Stimulated activated CD4-positive, alpha-beta T cell treated with anti-CD3 and anti-CD28 coated beads, Interleukin-1b, Interleukin-23, amount 100 ng/mL, for 4 hours (primary cell): ENCODE results near the gene TSPAN3.
A peak's percentile ranks its signal among the peaks of the same experiment; 100 is the strongest.

ENCODE experiments used
- DNase-seq, 2 donors: peaks; one replicate each; pipeline ENCODE4 v3.0.0-alpha.2; 2020; ENCODE audit warnings: low read depth in 2 of 2

Gene TSPAN3

DNA sequence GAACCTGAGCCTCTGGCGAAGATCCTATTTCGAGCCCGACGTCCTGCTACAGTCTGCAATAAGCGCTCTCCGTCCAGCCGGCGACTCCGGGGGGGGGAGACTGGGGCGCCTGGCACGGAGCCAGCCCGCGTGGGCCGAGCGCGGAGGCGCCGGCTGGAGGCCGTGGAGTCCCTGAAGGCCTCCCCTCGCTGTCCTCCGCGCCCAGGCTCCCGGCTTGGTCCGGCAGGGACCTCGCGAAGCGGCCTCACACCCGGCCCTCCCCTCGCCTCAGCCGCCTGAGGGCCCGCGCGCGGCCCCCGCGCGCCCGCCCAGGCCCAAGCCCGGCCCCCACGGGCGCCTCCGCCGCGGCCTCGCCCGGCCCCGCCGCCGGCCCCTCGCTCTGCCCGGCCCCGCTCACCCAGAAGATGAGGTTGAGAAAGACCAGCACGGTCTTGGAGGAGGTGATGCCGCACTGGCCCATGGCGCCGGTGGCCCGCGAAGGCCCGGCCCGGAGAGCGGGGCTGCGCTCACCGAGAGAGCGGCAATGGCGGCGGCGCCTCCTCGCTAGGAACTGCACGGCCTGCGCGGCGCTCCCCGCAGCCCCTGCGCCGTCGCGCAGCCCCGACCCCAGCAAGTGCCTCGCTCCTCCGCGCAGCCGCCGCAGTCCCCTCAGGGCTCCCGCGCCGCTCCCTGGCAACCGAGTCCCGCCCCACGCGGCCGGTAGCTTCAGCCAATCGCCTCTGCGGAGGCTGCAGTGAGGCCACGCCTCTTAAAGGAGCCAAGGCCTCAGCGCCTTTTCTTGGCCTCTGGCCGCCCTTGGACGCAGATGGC, at the start of gene TSPAN3:
Gene TSPAN3, minus strand, starts transcription at position 615 of the 810 bp plus-strand sequence. Its CDS starts 155 bp downstream, at position 460.
- peak; percentile 83 to 91 for DNase-seq

DNA sequence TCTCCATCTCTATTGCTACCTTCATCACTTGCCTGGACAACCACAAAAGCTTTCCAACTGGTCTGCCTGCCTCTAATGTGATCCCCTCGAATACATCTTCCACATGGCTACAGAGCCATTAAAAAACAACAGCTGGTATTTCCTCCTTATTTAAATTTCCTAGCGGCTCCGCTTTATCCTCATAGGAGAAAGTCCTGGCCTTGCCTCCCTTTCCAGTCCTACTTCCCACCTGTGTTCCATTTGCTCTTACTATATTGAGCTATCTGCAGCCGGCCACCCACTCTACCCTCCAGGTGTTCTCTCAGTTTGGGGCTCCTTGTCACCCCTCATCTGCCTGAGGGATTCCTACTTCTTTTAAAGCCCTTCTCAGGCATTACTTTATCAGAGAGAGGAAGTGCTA, 49.7 kb upstream of the TSPAN3 start:
- DNase-seq, result no peak

DNA sequence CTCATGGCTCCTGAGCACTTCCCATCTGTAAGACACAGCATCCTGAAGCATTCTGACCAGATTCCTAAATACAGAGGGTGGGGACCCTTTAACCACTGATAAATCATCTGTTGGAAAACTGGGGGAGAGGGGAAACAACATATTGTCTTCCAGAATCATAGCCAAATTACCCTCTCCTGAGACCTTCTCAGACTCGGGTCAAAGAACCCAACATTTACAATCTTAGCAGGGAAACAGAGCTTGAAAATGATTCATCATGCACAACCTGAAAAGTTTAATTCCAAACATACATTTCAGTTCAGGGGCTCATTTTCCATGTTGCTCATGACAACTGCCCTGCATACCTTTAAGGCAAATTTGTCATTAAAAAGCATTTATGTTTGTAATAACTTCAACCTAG, 48.5 kb upstream of the TSPAN3 start:
- DNase-seq, result no peak

DNA sequence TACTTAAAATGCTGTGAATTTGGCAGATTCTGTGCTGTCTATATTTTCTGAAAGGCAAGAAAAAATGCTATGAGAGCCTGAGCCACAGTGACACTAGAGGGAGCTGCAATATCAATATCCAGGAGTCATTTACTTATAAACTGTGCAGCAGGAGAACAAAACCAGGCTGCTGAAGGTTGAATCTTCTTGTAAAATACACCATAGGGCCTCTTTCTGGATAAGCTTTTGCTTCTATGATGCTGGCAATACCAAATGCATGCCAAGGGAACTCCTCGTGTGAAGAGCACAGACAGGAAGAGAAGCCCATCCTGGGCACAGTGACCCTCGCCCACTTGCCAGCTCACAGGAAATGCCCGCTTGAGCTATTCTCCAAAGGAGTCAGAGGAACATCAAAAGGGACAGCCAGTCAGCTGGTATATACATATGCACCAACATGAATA, 48.0 kb upstream of the TSPAN3 start:
- DNase-seq, result peak in 1 of 2 donors; percentile 15

DNA sequence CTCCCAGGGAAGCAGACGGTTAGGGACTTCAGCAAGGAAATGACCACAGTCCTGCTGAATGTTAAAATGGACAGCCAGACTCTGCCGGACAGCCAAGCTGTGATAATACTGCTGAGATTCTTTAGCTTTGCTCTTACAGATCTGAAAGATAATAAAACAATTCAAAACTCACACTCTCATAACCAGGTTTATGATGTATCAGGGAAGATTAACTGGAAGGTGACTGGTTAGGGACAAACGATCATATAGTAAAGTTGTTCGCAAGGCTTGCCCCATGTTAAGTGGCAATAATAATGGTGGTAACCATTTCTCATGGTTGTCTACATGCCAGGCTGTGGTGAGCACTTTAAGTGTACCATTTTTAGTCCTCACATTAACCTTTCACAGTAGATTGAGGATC, 44.3 kb upstream of the TSPAN3 start:
- no peak for DNase-seq

DNA sequence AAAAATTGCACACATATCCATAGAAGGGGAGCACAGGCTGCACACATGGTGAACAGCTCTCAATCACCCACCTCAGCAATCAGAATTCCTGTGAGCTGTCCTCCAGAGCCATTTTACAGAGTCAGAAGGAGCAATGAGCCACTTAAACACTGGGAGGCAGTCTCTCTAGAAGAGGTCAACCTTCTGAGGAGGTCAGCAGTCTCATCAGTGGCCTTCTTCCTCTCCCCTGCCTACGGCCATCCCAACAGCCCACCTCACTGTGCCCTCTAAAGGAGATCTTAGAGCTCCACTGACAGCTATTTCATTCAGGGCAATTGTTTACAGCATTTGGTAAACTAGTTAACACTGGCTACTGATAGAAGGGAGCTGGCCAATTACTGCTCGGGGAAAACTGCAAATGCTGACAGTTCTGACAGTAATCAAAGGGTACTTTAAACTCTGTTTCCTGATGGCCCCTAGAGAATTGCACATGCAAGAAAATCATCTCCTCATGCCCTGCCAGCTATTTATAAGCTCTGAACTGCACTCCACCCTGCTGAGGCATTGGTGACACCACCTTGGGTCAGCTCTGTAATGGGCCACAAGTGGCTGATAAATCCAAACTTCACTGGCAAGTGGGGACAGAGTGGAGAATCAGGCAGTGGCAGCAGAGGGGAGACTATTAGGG, 42.1 kb upstream of the TSPAN3 start:
- no peak for DNase-seq

DNA sequence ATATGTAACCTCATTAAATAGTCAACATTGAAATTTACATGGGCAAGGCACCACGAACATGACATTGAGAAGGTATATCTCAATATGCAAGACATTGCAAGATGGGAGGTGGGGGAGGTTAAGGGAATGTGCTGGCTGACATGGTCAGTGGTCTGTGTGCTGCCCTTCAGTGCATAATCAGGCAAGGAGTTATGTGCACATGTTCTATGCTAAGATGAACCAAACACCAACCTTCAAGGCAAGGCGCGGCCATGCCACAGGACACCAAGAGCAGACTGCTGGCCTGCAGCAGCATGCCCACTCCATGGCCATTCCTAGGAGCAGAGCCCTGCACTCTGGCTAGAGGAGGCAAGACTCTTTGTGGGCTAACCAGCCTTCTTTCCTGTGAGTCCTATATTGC, 40.9 kb upstream of the TSPAN3 start:
- no peak for DNase-seq

DNA sequence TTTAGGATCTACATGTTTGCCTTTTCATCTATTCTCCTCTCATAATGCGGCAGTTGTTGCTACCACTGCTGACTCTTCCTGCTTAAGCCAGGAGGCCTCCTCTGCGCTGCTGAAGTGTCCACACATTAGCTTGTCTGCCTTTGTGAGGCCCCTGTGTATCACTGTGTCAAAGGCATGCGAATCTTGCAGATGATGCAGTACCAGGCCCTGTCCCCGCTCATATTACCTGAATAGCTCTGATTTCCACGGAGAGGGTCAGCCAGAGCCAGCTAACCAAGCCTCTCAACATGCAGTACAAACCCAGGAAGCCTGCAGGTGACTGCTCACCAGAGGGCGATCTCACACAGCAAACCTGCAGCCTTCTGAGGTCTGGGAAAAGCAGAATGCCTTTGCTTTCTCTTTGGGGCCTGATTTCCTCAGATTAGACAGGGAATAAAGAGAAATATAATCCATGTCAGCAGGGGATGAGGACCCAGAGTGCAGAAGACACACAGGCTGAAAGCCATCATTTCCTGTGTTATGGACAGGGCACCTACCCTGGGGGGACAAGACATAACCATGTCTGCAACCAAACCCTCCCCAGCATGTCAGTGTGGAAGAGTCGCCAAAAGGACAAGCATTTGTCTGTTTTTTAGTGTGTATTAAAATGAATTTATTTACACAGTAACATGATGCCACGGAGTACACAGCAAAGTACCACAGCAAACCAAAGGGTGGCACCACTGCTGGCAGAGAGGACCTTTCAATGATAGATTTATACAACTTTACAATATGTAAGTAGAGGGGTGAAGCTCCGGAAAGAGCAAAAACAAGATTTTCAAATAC, 36.8 kb upstream of the TSPAN3 start:
- DNase-seq, result peak in 1 of 2 donors; percentile 14

DNA sequence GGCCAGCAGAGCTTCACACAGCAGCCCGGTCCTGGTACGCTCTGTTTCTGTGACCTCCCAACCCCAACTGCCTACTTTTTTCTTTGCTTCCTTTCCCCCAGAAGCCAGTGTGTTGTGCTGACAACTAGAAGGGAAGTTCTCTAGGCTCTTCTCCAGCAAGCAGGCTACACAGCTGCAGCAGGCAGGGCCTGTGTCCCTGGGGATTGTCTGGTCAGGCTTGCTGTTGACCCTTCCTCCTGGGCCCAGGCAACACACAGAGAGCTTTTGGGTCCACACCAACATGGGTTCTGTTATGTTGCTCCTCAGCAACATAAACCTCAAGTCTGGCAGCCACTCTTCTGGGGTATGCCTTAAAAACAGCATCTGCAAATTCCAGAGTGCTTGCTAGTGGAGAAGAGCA, 36.2 kb upstream of the TSPAN3 start:
- no peak for DNase-seq

DNA sequence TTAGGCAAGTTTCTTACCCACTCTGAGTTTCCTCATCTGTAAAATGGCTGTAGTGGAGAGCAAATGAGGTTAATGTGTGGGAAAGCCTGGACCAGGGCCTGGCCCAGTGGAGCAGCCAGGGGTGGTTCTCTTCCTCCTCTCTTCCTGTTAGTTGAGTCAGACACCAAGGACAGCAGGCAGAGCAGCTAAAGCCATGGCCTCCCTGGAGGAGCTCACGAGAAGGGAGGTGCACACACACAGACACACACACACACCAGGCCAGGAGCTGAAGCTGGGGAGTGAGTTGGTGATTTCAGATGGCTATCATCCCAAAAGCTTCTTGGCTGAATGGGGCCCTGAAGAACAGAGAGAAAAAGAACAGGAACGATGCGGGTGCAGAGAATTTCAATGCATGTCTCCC, 33.2 kb upstream of the TSPAN3 start:
- no peak for DNase-seq

DNA sequence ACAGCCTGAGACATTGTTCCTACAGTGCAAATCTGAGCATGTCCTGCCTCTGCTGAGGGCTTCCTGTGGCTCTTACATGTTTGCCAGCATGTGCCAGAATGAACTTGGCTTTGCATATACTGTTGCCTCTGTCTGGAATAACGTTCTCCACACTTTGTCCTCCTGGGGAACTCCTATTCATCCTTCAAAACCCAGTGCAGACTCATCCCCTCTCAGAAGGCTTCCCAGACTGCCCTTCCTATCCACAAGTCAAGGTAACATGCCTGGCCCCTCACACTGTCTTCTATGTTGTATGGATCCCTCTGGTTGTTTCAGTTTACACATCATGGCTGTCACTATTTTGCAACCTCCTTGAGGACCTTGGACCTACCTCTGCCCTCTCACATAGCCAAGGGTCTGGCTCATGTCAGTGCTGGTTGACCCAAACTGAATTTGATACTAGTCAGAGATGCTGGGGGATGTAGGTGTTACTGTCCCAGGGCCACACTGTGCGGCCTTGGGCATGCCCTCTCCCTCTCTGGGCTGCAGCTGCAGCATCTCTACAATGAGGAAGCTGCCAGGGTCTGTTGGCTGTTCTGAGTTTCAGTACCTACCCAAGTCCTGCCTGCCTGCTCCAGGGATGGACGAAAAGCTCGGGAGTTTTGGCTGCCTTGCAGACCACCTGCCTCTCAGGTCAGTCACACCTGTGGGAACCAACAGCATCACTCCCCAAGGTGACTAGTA, 29.0 kb upstream of the TSPAN3 start:
- no peak for DNase-seq

DNA sequence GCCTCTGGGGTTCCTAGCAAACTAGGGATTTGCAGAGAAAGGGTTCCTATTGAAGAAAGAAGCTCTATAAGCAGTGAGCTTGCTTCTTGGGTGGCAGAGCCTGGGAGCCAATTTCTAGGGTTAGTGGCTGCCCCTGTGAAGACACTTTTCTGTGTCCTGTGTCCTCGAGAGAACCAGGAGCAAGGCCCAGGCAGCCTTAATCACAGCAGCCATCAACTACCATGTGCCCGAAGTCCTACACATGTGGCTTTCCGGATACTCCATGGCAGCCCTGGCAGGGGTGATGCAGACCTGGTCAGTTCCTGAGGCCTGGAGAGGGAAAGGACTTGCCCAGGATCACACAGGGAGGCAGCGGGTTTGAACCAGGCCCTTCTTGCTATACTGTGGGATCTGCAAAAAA, 27.7 kb upstream of the TSPAN3 start:
- no peak for DNase-seq

DNA sequence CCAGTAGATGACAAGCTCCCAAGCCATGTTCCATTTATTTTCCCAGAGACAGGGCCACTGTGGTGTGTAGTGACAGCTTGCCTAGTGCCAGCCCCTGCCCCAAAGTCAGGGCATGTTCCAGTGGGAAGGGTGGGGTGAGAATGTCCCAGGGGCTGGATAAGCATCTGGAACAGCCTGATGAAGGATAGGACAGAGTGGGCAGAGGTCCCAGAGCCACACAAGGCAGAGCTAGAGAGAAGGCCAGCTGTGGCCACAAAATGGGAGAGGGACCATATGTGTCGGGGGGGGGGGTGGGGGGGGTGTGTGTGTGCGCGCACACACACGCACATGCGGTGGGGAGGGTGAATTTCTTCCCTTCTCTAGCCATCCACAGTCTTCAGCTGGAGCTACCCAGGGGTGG, 27.0 kb upstream of the TSPAN3 start:
- DNase-seq, result no peak

DNA sequence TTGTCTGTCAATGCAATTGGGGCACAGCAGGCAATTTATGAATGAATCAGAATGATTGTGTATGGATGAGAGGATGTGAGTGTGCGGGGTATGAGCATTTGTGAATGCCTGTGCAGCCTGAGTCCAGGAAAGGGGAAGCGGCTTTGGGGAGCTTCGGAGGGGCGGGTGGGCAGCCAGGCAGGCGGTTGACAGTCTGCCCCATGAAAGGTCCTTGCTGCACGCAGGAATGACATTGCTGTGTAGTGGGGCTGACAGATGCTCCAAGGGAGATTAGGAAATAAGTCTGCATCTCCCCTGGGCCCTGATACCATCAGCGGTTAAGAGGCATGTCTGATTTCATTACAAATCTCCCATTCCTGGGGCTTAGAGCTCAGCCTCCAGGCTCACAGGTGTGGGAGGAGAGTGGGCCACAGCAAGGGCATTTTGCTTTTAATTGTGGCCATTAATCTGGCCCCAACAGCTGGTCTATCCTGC, 26.4 kb upstream of the TSPAN3 start:
- DNase-seq, result no peak

DNA sequence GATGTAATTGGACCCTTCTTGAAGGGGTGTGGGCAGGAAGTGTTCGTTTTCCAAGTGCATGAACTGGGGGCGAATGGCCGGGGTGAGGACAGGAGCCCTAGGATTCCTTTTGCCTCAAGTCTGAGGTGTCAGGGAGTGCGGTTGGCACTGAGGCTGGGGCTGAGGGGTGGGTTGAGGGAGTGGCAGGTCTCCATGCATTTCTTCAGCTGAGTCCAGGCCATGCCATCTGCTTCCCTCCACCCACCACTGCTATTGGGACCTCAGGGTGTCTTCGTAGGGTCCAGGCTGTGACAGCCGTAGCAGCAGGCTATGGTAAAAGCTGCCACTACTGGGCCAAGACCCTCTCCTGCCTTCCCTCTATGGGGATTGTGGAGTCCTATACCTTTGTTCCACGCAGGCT, 25.6 kb upstream of the TSPAN3 start:
- DNase-seq, result no peak

DNA sequence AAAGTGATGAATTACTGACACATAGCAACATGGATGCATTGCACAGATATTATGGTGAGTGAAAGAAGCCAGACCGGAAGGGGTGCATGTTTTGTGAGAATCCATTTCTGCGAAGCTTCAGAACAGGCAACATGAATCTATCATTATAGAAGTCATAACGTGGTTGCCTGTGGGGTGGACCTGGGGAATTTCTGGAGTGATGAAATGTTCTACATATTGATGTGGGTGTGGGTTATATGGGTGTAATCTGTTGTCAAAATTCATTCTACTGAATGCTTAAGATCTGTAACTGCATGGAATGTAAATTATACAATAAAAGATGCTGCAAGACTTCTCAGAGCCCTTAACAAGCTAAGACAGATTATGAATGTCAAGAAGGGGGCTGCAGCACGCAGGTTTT, 25.2 kb upstream of the TSPAN3 start:
- no peak for DNase-seq

DNA sequence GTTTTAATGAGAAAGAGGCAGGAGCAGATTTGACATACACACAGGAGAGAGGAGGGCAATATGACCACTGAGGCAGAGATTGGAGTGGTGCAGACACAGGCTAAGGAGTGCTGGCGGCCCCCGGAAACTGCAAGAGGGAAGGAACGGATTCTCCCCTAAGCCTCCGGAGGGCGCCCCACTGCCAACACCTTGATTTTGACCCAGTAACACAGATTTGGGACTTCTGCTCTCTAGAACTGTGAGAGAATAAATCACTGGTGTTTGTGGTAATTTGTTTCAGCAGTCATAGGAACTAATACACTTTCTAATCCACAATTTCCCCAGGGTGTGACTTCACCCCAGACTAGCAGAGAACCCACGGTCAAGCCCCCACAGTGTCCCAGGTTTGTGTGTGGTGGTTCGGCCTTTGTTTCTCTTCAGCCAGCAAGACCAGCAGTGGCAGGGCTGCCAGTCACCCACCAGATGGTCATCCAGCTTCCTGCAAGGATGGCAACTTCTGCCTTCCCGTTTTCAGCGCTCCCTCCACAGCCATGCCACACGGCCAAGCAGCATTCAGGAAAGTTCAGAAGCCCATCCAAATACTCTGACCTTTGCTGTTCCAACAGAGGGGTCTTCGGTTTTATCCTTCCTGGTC, 23.6 kb upstream of the TSPAN3 start:
- DNase-seq, result no peak

DNA sequence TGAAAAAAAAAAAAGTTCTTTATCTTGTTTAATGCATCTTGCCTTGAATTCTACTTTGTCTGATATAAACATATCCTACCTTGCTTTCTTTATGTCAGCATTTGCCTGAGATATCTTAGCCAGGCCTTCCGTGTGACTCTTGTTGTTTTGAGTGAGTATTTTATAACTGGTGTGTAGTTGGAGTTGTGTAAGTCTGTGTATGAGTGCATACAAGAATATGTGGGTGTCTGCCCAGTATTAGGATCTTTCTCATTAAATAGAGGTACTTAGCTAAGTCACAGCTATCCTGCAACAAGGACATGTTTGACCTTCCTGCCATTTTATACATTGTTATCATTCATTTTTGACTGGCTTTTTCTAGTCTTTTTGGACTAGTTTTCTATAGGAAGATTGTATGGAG, 22.5 kb upstream of the TSPAN3 start:
- DNase-seq, result no peak

DNA sequence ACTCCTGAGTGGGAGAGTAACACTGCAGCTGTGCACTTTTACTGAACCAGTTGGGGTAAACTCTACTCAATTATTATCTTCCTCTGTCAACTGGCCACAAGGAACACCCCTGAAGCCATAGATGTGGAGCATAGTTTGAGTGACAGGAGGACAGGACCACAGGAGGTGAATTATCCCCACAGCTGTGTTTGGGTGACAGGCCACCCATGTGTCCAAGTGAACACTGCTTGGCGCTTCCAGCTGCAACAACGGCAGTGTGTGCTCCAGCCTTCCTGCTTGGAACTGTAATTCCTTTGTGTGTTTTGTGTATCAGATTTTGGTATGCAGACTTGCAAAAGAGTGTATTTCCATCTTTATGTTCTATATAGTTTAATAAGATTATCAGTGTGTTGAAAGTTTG, 20.2 kb upstream of the TSPAN3 start:
- no peak for DNase-seq

DNA sequence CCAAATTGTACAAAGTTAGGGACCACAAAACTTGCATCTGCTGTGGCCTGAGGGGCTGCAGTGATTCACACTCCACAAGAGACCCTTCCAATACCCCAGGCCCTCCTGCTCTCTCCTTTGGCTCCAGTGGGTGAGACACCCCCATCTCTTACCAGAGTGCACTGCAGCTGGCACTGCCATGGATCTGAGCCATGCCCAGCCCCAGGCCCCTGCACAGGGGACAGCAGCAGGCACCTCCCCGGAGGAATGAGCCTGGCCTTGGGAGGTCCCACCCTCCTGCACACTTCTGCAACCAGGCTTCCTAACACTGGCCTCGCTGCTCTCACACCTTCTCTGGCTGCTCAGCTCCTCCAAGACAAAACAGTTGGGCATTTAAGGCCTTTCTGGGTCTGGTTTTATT, 16.3 kb upstream of the TSPAN3 start:
- DNase-seq, result no peak

DNA sequence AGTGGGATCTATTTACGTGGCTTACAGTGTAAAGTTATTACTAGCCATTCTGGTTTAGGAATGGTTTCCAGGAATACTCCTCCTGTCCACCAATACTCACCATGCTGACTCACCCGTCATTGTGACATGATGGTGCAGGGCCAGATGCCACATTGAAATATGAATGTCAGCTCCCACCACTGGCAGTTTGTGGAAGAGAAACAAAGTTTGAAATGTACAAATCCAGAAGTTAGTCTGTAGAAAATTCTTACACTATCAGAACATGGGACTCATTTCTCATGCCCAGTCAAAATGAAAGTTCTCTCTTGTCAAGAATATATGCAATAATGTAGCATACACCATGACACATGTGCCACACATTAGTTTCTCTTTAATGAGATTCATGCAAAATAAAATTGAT, 14.4 kb upstream of the TSPAN3 start:
- DNase-seq, result no peak
